GM12878 (cell line): ENCODE results near the gene DNAJC11. TPM values are rescaled to one million over a fixed set of nuclear protein-coding genes. Genes with fewer than 3 reads are reported as not detected.

Experiments used
- ATAC-seq: fragments of 200-7000 bp; cut with Tn5 transposase; 3 replicates; pipeline ENCODE4 v1.9.1; 2020; ENCODE audit warnings: mild to moderate bottlenecking, moderate library complexity
- BruUV-seq: library from RNA; stranded (reverse); fragments of 400-500 nt; replicated peaks from 2 replicates; lab custom pipeline; 2021; lab: Mats Ljungman, UMichigan
- CTCF ChIA-PET: fragments of 300-600 bp; sonication (Branson Sonifier 250); formaldehyde crosslinking; extraction: SDS; loops from one replicate; lab custom pipeline; 2021; ENCODE audit warnings: inconsistent platforms; lab: Yijun Ruan, JAX
- POLR2A ChIA-PET: fragments of 350-600 bp; formaldehyde crosslinking; extraction: SDS; loops from one replicate; lab custom pipeline; 2021; ENCODE audit warnings: inconsistent platforms; lab: Charles Lee
- RAD21 ChIA-PET: fragments of 300-600 bp; sonication (Branson Sonifier 250); formaldehyde crosslinking; loops from one replicate; lab custom pipeline; 2023; ENCODE audit warnings: antibody characterized with exemption; ENCODE audit not compliant: unreplicated experiment; lab: Charles Lee
- SMC1A ChIA-PET: fragments of 300-600 bp; sonication (Branson Sonifier 250); formaldehyde crosslinking; loops from one replicate; lab custom pipeline; 2023; ENCODE audit not compliant: unreplicated experiment, uncharacterized antibody; lab: Charles Lee
- DNase-seq: peaks from one replicate; pipeline ENCODE4 v3.0.0-alpha.2; 2011; ENCODE audit warnings: low read depth, low spot score
- FAIRE-seq: peaks from 3 replicates; lab custom pipeline; 2011; peaks lifted over from hg19 to GRCh38; lab: Jason Lieb, UNC
- H2AFZ ChIP-seq: 2 replicates; pipeline ENCODE4 v1.6.0; 2011; ENCODE audit warnings: low read depth, low read length, control low read depth; ENCODE audit not compliant: control insufficient read depth
- H3K27ac ChIP-seq: 2 replicates; pipeline ENCODE4 v1.5.1; 2011; ENCODE audit warnings: control low read depth; ENCODE audit not compliant: control insufficient read depth, insufficient read depth
- H3K27me3 ChIP-seq, 2 experiments: replicated peaks in 1 of 2; 2 replicates each; pipeline versions ENCODE4 v1.6.0 to v1.6.1; 2011; ENCODE audit warnings: low read length in 1 of 2; ENCODE audit not compliant: control insufficient read depth in 2 of 2, insufficient read depth in 2 of 2
- H3K36me3 ChIP-seq, 2 experiments: 2 replicates each; pipeline ENCODE4 v1.5.1; 2011; ENCODE audit warnings: low read length in 1 of 2; ENCODE audit not compliant: control insufficient read depth in 2 of 2, insufficient read depth in 2 of 2
- H3K4me1 ChIP-seq: 2 replicates; pipeline ENCODE4 v1.6.1; 2011; ENCODE audit warnings: mild to moderate bottlenecking, low read length, moderate library complexity, mixed read lengths; ENCODE audit not compliant: control insufficient read depth, insufficient read depth
- H3K4me2 ChIP-seq: 2 replicates; pipeline ENCODE4 v1.6.0; 2011; ENCODE audit warnings: control low read depth; ENCODE audit not compliant: control insufficient read depth, insufficient read depth
- H3K4me3 ChIP-seq: fragments of 200-600 bp; sonication (generic); 2 replicates; pipeline ENCODE4 v1.5.1; 2016
- H3K79me2 ChIP-seq: 2 replicates; pipeline ENCODE4 v1.6.0; 2011; ENCODE audit warnings: low read length; ENCODE audit not compliant: control insufficient read depth, insufficient read depth
- H3K9ac ChIP-seq: 2 replicates; pipeline ENCODE4 v1.8.0; 2011; ENCODE audit warnings: low read length, control low read depth, mixed read lengths; ENCODE audit not compliant: control insufficient read depth, insufficient read depth
- H3K9me3 ChIP-seq: replicated peaks from 3 replicates; pipeline ENCODE4 v1.5.1; 2011; ENCODE audit warnings: mild to moderate bottlenecking, low read length; ENCODE audit not compliant: control insufficient read depth, insufficient read depth
- H4K20me1 ChIP-seq: 2 replicates; pipeline ENCODE4 v1.6.0; 2011; ENCODE audit not compliant: control insufficient read depth, insufficient read depth
- BRCA1 ChIP-seq: IDR thresholded peaks from 2 replicates; pipeline ENCODE4 v1.6.1; 2011; ENCODE audit warnings: low read depth, low read length, improper control_type of control experiment
- CREB1 ChIP-seq: IDR thresholded peaks from 2 replicates; pipeline ENCODE4 v1.6.1; 2012; ENCODE audit warnings: low read depth, mild to moderate bottlenecking, inconsistent platforms
- FOXM1 ChIP-seq: IDR thresholded peaks from 2 replicates; pipeline ENCODE4 v1.6.1; 2012; ENCODE audit warnings: low read depth, mild to moderate bottlenecking, inconsistent platforms, low read length, moderate library complexity
- POLR2A ChIP-seq: IDR thresholded peaks from 2 replicates; pipeline ENCODE4 v1.6.1; 2011; ENCODE audit warnings: low read depth, mild to moderate bottlenecking, low read length
- POLR2AphosphoS5 ChIP-seq: IDR thresholded peaks from 2 replicates; pipeline ENCODE4 v1.6.1; 2011; ENCODE audit warnings: mild to moderate bottlenecking, low read length, inconsistent platforms
- RAD21 ChIP-seq: IDR thresholded peaks from 2 replicates; pipeline ENCODE4 v1.6.1; 2011; ENCODE audit warnings: mild to moderate bottlenecking, low read depth, low read length, moderate library complexity; ENCODE audit not compliant: insufficient read depth
- SMC3 ChIP-seq: IDR thresholded peaks from 2 replicates; pipeline ENCODE4 v1.6.1; 2011; ENCODE audit warnings: low read length, improper control_type of control experiment, borderline replicate concordance
- WGBS: methylation state at CpG from one replicate; pipeline ENCODE4 v1.1.6; 2016; ENCODE audit warnings: low lambda C conversion rate; ENCODE audit not compliant: insufficient replicate concordance, insufficient coverage; ENCODE audit errors: missing lambda C conversion rate; 5-methylcytosine and 5-hydroxymethylcytosine counted together
- in situ Hi-C: fragments of 300-500 bp; cut with MboI; formaldehyde crosslinking; loops from 9 replicates; pipeline ENCODE4 v1.14.3; 2018; ENCODE audit warnings: mixed read lengths
- intact Hi-C: fragments of 100-400 bp; cut with micrococcal nuclease; formaldehyde crosslinking; loops from one replicate; pipeline ENCODE4 v1.14.2; 2022; ENCODE audit not compliant: unreplicated experiment
- polyA plus RNA-seq, 11 experiments: library from polyadenylated mRNA; depleted of rRNA in 4 of 11; unstranded in 6 of 11; stranded (reverse) in 5 of 11; fragments of >200 nt; fragmentation: Nextera tagmentation in 4 of 11; fragmentation: Illumina TruSeq in 1 of 11; extraction: Ambion mirVana in 4 of 11; extraction: Trizol in 1 of 11; gene quantifications; 1 replicate in 1 of 11; 2 replicates in 10 of 11; pipeline versions ENCODE4 v1.2.1 to v1.2.3, GENCODE V29; 2011 to 2016; ENCODE audit warnings: inconsistent platforms in 2 of 11, missing spikeins in 2 of 11, low read depth in 1 of 11
- total RNA-seq, 4 experiments: library from RNA; depleted of rRNA in 3 of 4; stranded (reverse); fragments of >200 nt in 3 of 4; fragmentation: Illumina TruSeq in 1 of 4; extraction: Trizol in 1 of 4; gene quantifications; 2 replicates each; pipeline versions ENCODE4 v1.2.1 to v1.2.3, GENCODE V29; 2013 to 2021
- TF ChIP-seq, protein P1 (sequence below), 3 experiments: IDR thresholded peaks in 2 of 3; conservative IDR thresholded peaks in 1 of 3; 2 replicates each; pipeline ENCODE4 v1.5.1; 2011; ENCODE audit warnings: low read depth in 3 of 3, low read length in 3 of 3, mild to moderate bottlenecking in 3 of 3, control low read depth in 2 of 3, moderate library complexity in 2 of 3, inconsistent platforms in 1 of 3, mixed read lengths in 1 of 3; ENCODE audit not compliant: control insufficient read depth in 2 of 3, insufficient read depth in 1 of 3; ENCODE audit errors: extremely low read depth in 1 of 3

The DNAJC11 gene
- total and polyA plus RNA-seq, 10 of the 15 experiments (the other 5 are each of a cell fraction or from before 2014, with no cell fraction given): 5.0 to 58.8 (median 39.5) TPM

DNA sequence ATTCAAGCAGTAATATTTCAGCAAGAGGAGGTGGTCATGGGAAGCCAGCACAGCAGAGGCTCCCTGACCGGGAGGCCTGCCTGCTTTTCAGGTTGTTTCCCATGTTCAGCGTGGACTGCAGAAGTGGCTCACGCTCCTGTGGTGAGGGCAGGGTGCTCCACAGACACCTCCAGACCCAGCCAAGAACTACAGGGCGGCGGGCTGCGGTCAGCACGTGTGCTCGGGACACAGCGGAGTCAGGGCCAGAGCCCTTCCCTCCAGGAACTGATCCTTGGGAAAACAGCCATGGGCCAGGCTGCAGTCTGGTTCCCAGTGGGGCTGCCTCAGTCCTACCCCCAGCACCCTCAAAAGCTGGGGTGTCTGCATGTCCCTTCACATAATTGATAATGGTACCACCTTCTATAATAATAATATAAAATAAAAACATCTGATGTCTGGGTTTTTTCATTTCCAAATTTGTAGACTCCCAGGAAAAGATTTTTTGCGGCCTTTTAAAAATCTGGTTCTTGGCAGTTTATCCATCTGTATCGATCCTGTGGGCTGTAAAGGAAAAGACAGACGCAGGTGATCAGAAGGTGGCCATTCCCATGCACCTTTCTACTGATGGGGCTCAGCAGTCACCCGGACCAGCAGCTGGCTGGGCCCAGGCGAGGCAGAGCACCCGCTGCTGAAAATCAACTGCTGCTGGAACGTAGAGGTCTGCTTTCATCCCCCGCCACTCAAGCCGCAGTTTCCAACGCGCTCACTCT, 66.3 kb downstream of the DNAJC11 start:
- DNase-seq: no peak
- no peaks in the 10 kb centered on the region for H3K79me2 ChIP-seq
- H3K36me3 ChIP-seq: peaks cover 16 to 29% of the 10 kb centered on the region in 2 experiments; a peak in 3 of 4 replicates
- ChIA-PET SMC1A (no interaction called here), RAD21 (no interaction called here)
- H2AFZ ChIP-seq: no peak overlapping the region
- 91% methylated on average over 20 of the region's 20 CpGs for WGBS
- H3K4me3 ChIP-seq: no peak overlapping the region
- TF ChIP-seq RAD21: no peak
- TF ChIP-seq, all 136 proteins: peak for 0
- Histone ChIP-seq H3K27me3 (no peaks in the 10 kb centered on the region), H3K4me1 (no peaks in the 10 kb centered on the region), H4K20me1 (no peaks in the 10 kb centered on the region), H3K27ac (no peak overlapping the region), H3K4me2 (no peak overlapping the region), H3K9ac (no peak overlapping the region), H3K9me3 (no peaks in the 10 kb centered on the region)
- BruUV-seq: no TSS peak
- ATAC-seq (no peak), FAIRE-seq (no peak)
- CTCF ChIA-PET: interaction anchor here (0.8 to 2.1 kb wide), 2 partner anchors 11 to 82 kb away, joined by 3 to 8 read pairs; no protein-coding TSS in a partner anchor
- POLR2A ChIA-PET: no interaction called here
- in situ Hi-C loops: loop anchor here (5.0 kb wide), 1 partner anchor 143 kb away; the partner anchor contains the start of gene PLEKHG5
- intact Hi-C loops: no loop called here

DNA sequence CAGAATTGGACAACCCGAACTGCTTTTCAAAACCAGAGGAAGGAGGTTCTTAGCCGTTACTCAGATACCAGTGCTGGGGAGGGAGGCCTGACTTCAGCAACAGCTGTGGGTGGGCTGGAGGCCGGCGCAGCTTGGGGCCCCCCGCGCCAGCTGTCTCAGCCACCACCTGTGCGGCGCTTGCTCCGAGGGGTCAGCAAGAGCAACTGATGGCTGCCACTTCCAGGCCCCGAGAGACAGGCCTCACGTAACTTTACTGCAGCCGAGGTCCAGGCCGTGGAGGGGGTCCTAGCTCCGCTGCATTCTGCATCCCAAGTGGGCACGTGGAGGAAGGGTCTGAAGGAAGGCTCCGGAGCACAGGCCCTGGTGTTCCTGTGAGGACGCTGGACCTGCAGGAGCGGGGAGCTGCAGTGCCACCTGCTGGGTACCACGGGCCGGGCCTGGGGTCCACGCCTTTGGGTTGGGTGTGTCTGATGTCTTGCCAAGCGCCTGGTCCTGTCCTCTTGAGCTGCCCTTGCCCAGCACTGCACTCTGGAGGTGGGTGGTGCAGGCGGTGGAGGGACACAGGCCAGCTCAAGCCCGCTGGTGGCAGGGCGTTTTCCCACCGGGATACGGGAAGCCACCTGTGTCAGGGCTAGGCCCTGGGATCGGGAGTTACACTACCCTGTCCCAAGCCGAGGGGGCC, 67.1 kb downstream of the DNAJC11 start:
- H3K27me3 ChIP-seq: no peaks in the 10 kb centered on the region
- no peaks in the 10 kb centered on the region for H3K79me2 ChIP-seq
- ChIA-PET SMC1A (interaction anchor here (1.1 kb wide), 1 partner anchor 34 kb away, joined by 3 read pairs; no protein-coding TSS in a partner anchor), RAD21 (interaction anchor here (1.0 kb wide), 1 partner anchor 34 kb away, joined by 3 read pairs; no protein-coding TSS in a partner anchor), POLR2A (no interaction called here)
- ATAC-seq: peak; percentile 76
- no peaks in the 10 kb centered on the region for H4K20me1 ChIP-seq
- H2AFZ ChIP-seq: no peak overlapping the region
- intact Hi-C loops: no loop called here
- WGBS: 87% methylated on average over 29 of the region's 29 CpGs
- no peak overlapping the region for H3K4me2 ChIP-seq
- no peaks in the 10 kb centered on the region for H3K9me3 ChIP-seq
- in situ Hi-C loops: loop anchor here (5.0 kb wide), 1 partner anchor 142 kb away; the partner anchor contains the start of gene PLEKHG5
- H3K9ac ChIP-seq: no peak overlapping the region
- no peaks in the 10 kb centered on the region for H3K4me1 ChIP-seq
- TF ChIP-seq RAD21 (peak; percentile 44; the same call in 1 of the 2 replicates), FOXM1 (no peak), POLR2AphosphoS5 (peak; percentile 19; the same call in 1 of the 2 replicates), SMC3 (peak; percentile 11; the same call in 1 of the 2 replicates), BRCA1 (no peak), POLR2A (0 out of 2 replicates have a peak, but pooled peaks have one; percentile 51), CREB1 (no peak)
- TF ChIP-seq, protein P1, sequence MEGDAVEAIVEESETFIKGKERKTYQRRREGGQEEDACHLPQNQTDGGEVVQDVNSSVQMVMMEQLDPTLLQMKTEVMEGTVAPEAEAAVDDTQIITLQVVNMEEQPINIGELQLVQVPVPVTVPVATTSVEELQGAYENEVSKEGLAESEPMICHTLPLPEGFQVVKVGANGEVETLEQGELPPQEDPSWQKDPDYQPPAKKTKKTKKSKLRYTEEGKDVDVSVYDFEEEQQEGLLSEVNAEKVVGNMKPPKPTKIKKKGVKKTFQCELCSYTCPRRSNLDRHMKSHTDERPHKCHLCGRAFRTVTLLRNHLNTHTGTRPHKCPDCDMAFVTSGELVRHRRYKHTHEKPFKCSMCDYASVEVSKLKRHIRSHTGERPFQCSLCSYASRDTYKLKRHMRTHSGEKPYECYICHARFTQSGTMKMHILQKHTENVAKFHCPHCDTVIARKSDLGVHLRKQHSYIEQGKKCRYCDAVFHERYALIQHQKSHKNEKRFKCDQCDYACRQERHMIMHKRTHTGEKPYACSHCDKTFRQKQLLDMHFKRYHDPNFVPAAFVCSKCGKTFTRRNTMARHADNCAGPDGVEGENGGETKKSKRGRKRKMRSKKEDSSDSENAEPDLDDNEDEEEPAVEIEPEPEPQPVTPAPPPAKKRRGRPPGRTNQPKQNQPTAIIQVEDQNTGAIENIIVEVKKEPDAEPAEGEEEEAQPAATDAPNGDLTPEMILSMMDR (IDR thresholded peaks at IDR 0.05 in 2 of 3, conservative IDR thresholded peaks at IDR 0.05 in 1 of 3; ENCODE audit: control insufficient read depth in 2 of 3, extremely low read depth in 1 of 3, insufficient read depth in 1 of 3, low read depth in 3 of 3, low read length in 3 of 3): peak; percentile 44 to 66 (median 45)
- TF ChIP-seq, all 136 proteins: peak for 5
- BruUV-seq: TSS peak; percentile 77
- CTCF ChIA-PET: interaction anchor here (0.6 to 2.1 kb wide), 5 partner anchors 12 to 662 kb away, joined by 3 to 8 read pairs (median 3); partner anchors contain the start of gene NOL9
- no peak overlapping the region for H3K27ac ChIP-seq
- FAIRE-seq (no peak), DNase-seq (no peak)
- H3K36me3 ChIP-seq: peaks cover 16 to 28% of the 10 kb centered on the region in 2 experiments; a peak in 3 of 4 replicates
- H3K4me3 ChIP-seq: no peak overlapping the region
